Measurements from ENCODE around the gene FASTK.

Gene FASTK

GRCh38 chr7:151085691-151086620, 5.3 kb upstream of the FASTK start, which contains the start of gene AGAP3:
AGAP3 (plus strand) TSS chr7:151086475; CDS start chr7:151086742, 267 bp downstream.
- TF ChIP-seq GATA3 (IDR thresholded peaks at IDR 0.05; ENCODE audit: low read depth, low read length) (no peak), GATA2 (IDR thresholded peaks at IDR 0.05; ENCODE audit: low read depth, low read length) (no peak)

DNA sequence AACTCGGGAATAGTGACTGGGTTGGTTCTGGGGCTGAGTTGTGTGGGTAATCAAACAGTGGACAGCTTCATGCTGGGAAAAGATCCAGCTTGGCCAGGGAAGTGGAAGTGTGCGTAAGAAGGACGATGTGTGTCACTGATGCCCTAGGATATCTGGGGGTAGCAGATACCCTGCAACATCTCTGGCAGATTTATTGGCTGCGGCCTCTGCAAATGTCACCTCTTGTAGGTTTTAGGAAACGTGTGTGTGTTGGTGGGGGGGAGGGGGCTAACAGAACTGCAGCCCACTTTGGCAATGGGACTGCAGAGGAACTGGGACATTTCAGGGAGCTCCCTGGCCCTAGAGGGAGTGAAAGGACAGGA, 4.7 kb upstream of the FASTK start:
- TF ChIP-seq GATA3 (IDR thresholded peaks at IDR 0.05; ENCODE audit: low read depth, low read length) = no peak
- no peak for TF ChIP-seq GATA2 (IDR thresholded peaks at IDR 0.05; ENCODE audit: low read depth, low read length)

GRCh38 chr7:151083824-151084160, 3.2 kb upstream of the FASTK start:
- TF ChIP-seq GATA3 (IDR thresholded peaks at IDR 0.05; ENCODE audit: low read depth, low read length) (no peak), GATA2 (IDR thresholded peaks at IDR 0.05; ENCODE audit: low read depth, low read length) (no peak)

- TF ChIP-seq GATA3 (IDR thresholded peaks at IDR 0.05; ENCODE audit: low read depth, low read length) (no peak), GATA2 (IDR thresholded peaks at IDR 0.05; ENCODE audit: low read depth, low read length) (no peak)
Measured at GRCh38 chr7:151083071-151083823, 2.6 kb upstream of the FASTK start, which contains the start of gene TMUB1. TMUB1 (minus strand) TSS chr7:151083493; CDS start chr7:151082563, 930 bp downstream.

- TF ChIP-seq GATA3 (IDR thresholded peaks at IDR 0.05; ENCODE audit: low read depth, low read length) = no peak
Measured at GRCh38 chr7:151082141-151083070, 1.8 kb upstream of the FASTK start.

- TF ChIP-seq GATA3 (IDR thresholded peaks at IDR 0.05; ENCODE audit: low read depth, low read length) (no peak), GATA2 (IDR thresholded peaks at IDR 0.05; ENCODE audit: low read depth, low read length) (no peak)
Measured at GRCh38 chr7:151081170-151082101, 827 bp upstream of the FASTK start.

DNA sequence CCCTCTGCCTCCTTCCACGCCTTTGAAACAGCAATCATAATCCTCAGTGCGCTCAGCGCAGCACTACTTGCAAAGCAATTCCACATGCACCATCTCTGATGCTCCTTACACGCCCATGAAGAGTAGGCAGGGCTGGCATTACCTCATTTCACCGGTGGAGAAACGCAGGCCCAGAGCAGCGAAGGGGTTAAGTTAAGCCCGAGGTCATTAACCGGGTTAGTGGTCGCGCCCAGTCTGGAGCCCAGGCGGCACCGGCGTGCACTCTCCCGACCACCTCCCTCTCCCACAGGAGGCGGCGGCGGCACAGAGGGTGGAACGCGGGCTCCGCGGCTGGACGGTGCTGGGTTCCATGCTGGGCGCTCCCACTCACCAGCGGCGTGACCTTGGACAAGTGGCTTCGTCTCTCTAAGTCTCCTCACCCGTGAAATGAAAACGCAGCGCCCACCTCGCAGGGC, 515 bp downstream of the FASTK start:
- TF ChIP-seq GATA2 (IDR thresholded peaks at IDR 0.05; ENCODE audit: low read depth, low read length) (no peak), GATA3 (IDR thresholded peaks at IDR 0.05; ENCODE audit: low read depth, low read length) (no peak)

GRCh38 chr7:151079199-151079910, 1.3 kb downstream of the FASTK start:
- TF ChIP-seq GATA3 (IDR thresholded peaks at IDR 0.05; ENCODE audit: low read depth, low read length) = no peak
- TF ChIP-seq GATA2 (IDR thresholded peaks at IDR 0.05; ENCODE audit: low read depth, low read length) = no peak

DNA sequence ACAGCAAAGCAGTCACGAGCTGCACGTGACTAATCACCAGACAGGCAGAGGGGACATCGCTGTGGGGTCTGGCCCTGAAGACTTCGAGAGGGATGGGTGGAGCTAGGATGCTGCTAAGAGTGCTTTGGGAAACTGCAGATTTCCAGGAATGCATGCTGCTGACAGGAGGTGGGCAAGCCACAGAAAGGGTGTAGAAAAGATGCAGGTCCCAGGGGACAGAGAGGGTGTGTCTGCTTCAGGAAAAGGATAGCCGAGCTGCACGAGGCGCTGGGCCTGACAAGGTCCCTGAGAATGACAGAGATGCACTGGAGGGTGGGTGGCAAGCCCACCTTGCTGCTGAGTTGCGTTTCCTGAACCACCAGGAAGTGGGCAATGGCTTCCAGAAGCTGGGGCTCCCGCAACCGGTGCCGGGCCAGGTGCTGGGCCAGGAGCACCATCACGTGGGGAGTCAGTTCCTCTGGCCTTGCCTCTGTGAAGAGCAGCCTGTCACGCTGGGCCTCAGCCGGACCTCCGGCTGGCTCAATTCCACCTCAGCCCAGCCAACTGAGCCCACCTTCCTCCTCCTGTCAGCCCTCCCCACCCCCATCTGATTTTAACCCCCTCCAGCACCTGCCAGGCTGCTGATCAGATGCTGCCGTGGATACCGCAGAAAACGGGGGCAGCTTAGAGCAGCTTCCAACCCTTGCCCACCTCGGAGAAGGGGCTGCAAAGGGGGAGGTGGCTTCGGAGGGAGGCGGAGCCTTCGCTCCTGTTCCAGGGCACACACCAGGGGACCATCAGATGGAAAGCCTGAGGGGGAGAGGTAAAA, 2.2 kb downstream of the FASTK start:
- TF ChIP-seq GATA3 (IDR thresholded peaks at IDR 0.05; ENCODE audit: low read depth, low read length) (no peak), GATA2 (IDR thresholded peaks at IDR 0.05; ENCODE audit: low read depth, low read length) (no peak)

- TF ChIP-seq GATA2 (IDR thresholded peaks at IDR 0.05; ENCODE audit: low read depth, low read length) (no peak), GATA3 (IDR thresholded peaks at IDR 0.05; ENCODE audit: low read depth, low read length) (no peak)
Measured at GRCh38 chr7:151077705-151078232, 2.8 kb downstream of the FASTK start.

Data from SH-SY5Y (cell line).